ENCODE data around the gene TMEM140. TPM values are rescaled to one million over a fixed set of nuclear protein-coding genes. Genes with fewer than 3 reads are reported as not detected.
A peak's percentile ranks its signal among the peaks of the same experiment; 100 is the strongest.

TMEM140 gene
- total and polyA plus RNA-seq, 2 of the 13 experiments (the other 11 are each of a cell fraction or from before 2014, with no cell fraction given) = 9.2 to 21.7 TPM

- no peak for TF ChIP-seq ZSCAN29 (CRISPR knock-in tag; conservative IDR thresholded peaks at IDR 0.05)
- no peak for TF ChIP-seq ZNF34 (CRISPR knock-in tag; IDR thresholded peaks at IDR 0.05; ENCODE audit: borderline replicate concordance)
- TF ChIP-seq ZNF777 (CRISPR knock-in tag; IDR thresholded peaks at IDR 0.05) = no peak
- TF ChIP-seq ZNF225 (CRISPR knock-in tag; IDR thresholded peaks at IDR 0.05) = 0 out of 2 replicates have a peak, but pooled peaks have one; percentile 52
- peak; percentile 59 for TF ChIP-seq ZFX (CRISPR knock-in tag; IDR thresholded peaks at IDR 0.05; ENCODE audit: low read depth)
- no peak for TF ChIP-seq SOX13 (IDR thresholded peaks at IDR 0.05)
- no peak; a peak in 2 of 4 replicates for TF ChIP-seq SOX13 (CRISPR knock-in tag; conservative IDR thresholded peaks at IDR 0.05 in 1 of 2, IDR thresholded peaks at IDR 0.05 in 1 of 2)
- TF ChIP-seq ARHGAP35 (CRISPR knock-in tag; IDR thresholded peaks at IDR 0.05; ENCODE audit: borderline replicate concordance) = peak; percentile 51; the same call in 1 of the 2 replicates
- peak; percentile 37; the same call in 1 of the 2 replicates for TF ChIP-seq ELF3 (CRISPR knock-in tag; IDR thresholded peaks at IDR 0.05)
- no peak for TF ChIP-seq HINFP (CRISPR knock-in tag; IDR thresholded peaks at IDR 0.05; ENCODE audit: low read depth)
- peak; percentile 32; the same call in 1 of the 2 replicates for TF ChIP-seq ZNF580 (CRISPR knock-in tag; IDR thresholded peaks at IDR 0.05; ENCODE audit: borderline replicate concordance, low read depth)
- peak; percentile 16; the same call in 1 of the 2 replicates for TF ChIP-seq SIN3A (IDR thresholded peaks at IDR 0.05; ENCODE audit: borderline replicate concordance, low read depth, low read length)
- TF ChIP-seq ELF1 (CRISPR knock-in tag; IDR thresholded peaks at IDR 0.05) = no peak
- 0 out of 2 replicates have a peak, but pooled peaks have one; percentile 55 for TF ChIP-seq SP5 (CRISPR knock-in tag; IDR thresholded peaks at IDR 0.05; ENCODE audit: borderline replicate concordance, low read depth)
- no peak for TF ChIP-seq SOX6 (IDR thresholded peaks at IDR 0.05)
- TF ChIP-seq SOX6 (CRISPR knock-in tag; IDR thresholded peaks at IDR 0.05) = peak; percentile 19; the same call in 1 of the 2 replicates
- TF ChIP-seq EED (CRISPR knock-in tag; IDR thresholded peaks at IDR 0.05) = no peak
- no peak for TF ChIP-seq JARID2 (CRISPR knock-in tag; IDR thresholded peaks at IDR 0.05; ENCODE audit: insufficient replicate concordance)
- 0 out of 2 replicates have a peak, but pooled peaks have one; percentile 13 for TF ChIP-seq FOXO1 (CRISPR knock-in tag; IDR thresholded peaks at IDR 0.05)
- peak; percentile 86; the same call in 1 of the 2 replicates for TF ChIP-seq MTF2 (CRISPR knock-in tag; IDR thresholded peaks at IDR 0.05; ENCODE audit: borderline replicate concordance)
- TF ChIP-seq ZNF788 (CRISPR knock-in tag; IDR thresholded peaks at IDR 0.05; ENCODE audit: borderline replicate concordance) = peak; percentile 32; the same call in 1 of the 2 replicates
- no peak for TF ChIP-seq ZBTB46 (CRISPR knock-in tag; IDR thresholded peaks at IDR 0.05; ENCODE audit: borderline replicate concordance)
- no peak for TF ChIP-seq ZNF761 (CRISPR knock-in tag; conservative IDR thresholded peaks at IDR 0.05)
- 0 out of 2 replicates have a peak, but pooled peaks have one; percentile 61 for TF ChIP-seq IRF9 (CRISPR knock-in tag; IDR thresholded peaks at IDR 0.05; ENCODE audit: borderline replicate concordance)
- no peak for TF ChIP-seq ZNF3 (CRISPR knock-in tag; IDR thresholded peaks at IDR 0.05)
- TF ChIP-seq ZBTB38 (CRISPR knock-in tag; IDR thresholded peaks at IDR 0.05) = peak; percentile 53; the same call in 1 of the 2 replicates
These were observed 63.5 kb downstream of the TMEM140 start, which contains the start of gene WDR91 (continued) for GRCh38 chr7:135211179-135211945.
